SK-N-SH treated with all-trans-retinoic acid at 6 μM for 48 hours (cell line): ENCODE data around the gene SCIN.

Experiments used
- ARNTL ChIP-seq: fragments of 450-650 bp; formaldehyde crosslinking; IDR thresholded peaks from 2 replicates; pipeline ENCODE4 v1.5.0; 2020; ENCODE audit warnings: low read depth, mild to moderate bottlenecking, moderate library complexity, borderline replicate concordance
- CREB5 ChIP-seq: fragments of 250-450 bp; sonication (Bioruptor Pico); IDR thresholded peaks from 2 replicates; pipeline ENCODE4 v1.5.1; 2020; ENCODE audit warnings: low read depth, mild to moderate bottlenecking, moderate library complexity
- CSDC2 ChIP-seq: fragments of 250-450 bp; sonication (Bioruptor Pico); IDR thresholded peaks from 2 replicates; pipeline ENCODE4 v1.5.0; 2020; ENCODE audit warnings: mild to moderate bottlenecking, moderate library complexity
- CSRNP3 ChIP-seq: fragments of 250-450 bp; sonication (Bioruptor Pico); IDR thresholded peaks from 2 replicates; pipeline ENCODE4 v1.5.1; 2021; ENCODE audit warnings: mild to moderate bottlenecking, moderate library complexity
- ISL1 ChIP-seq: fragments of 250-450 bp; sonication (Bioruptor Pico); IDR thresholded peaks from 2 replicates; pipeline ENCODE4 v2.1.2; 2022; ENCODE audit warnings: mild to moderate bottlenecking, moderate library complexity
- TOX ChIP-seq: fragments of 250-450 bp; sonication (Bioruptor Pico); IDR thresholded peaks from 2 replicates; pipeline ENCODE4 v1.8.0; 2021; ENCODE audit warnings: mild to moderate bottlenecking, moderate library complexity, borderline replicate concordance

- TF ChIP-seq ISL1 (CRISPR knock-in tag) (no peak), ARNTL (no peak), CSRNP3 (CRISPR knock-in tag) (no peak), CREB5 (CRISPR knock-in tag) (no peak), CSDC2 (no peak), TOX (CRISPR knock-in tag) (no peak)
Observed at GRCh38 chr7:12646139-12646538, 75.6 kb downstream of the SCIN start.
